GM12878 (cell line): ENCODE data around the gene EI24. TPM values are rescaled to one million over a fixed set of nuclear protein-coding genes. Genes with fewer than 3 reads are reported as not detected.
A peak's percentile ranks its signal among the peaks of the same experiment; 100 is the strongest.

Experiments used
- ATAC-seq: fragments of 200-7000 bp; cut with Tn5 transposase; 3 replicates; pipeline ENCODE4 v1.9.1; 2020; ENCODE audit warnings: mild to moderate bottlenecking, moderate library complexity
- BruUV-seq: library from RNA; stranded (reverse); fragments of 400-500 nt; replicated peaks from 2 replicates; lab custom pipeline; 2021; lab: Mats Ljungman, UMichigan
- CTCF ChIA-PET: fragments of 300-600 bp; sonication (Branson Sonifier 250); formaldehyde crosslinking; extraction: SDS; loops from one replicate; lab custom pipeline; 2021; ENCODE audit warnings: inconsistent platforms; lab: Yijun Ruan, JAX
- POLR2A ChIA-PET: fragments of 350-600 bp; formaldehyde crosslinking; extraction: SDS; loops from one replicate; lab custom pipeline; 2021; ENCODE audit warnings: inconsistent platforms; lab: Charles Lee
- RAD21 ChIA-PET: fragments of 300-600 bp; sonication (Branson Sonifier 250); formaldehyde crosslinking; loops from one replicate; lab custom pipeline; 2023; ENCODE audit warnings: antibody characterized with exemption; ENCODE audit not compliant: unreplicated experiment; lab: Charles Lee
- SMC1A ChIA-PET: fragments of 300-600 bp; sonication (Branson Sonifier 250); formaldehyde crosslinking; loops from one replicate; lab custom pipeline; 2023; ENCODE audit not compliant: unreplicated experiment, uncharacterized antibody; lab: Charles Lee
- DNase-seq: peaks from one replicate; pipeline ENCODE4 v3.0.0-alpha.2; 2011; ENCODE audit warnings: low read depth, low spot score
- FAIRE-seq: peaks from 3 replicates; lab custom pipeline; 2011; peaks lifted over from hg19 to GRCh38; lab: Jason Lieb, UNC
- H2AFZ ChIP-seq: 2 replicates; pipeline ENCODE4 v1.6.0; 2011; ENCODE audit warnings: low read depth, low read length, control low read depth; ENCODE audit not compliant: control insufficient read depth
- H3K27ac ChIP-seq: 2 replicates; pipeline ENCODE4 v1.5.1; 2011; ENCODE audit warnings: control low read depth; ENCODE audit not compliant: control insufficient read depth, insufficient read depth
- H3K27me3 ChIP-seq, 2 experiments: replicated peaks in 1 of 2; 2 replicates each; pipeline versions ENCODE4 v1.6.0 to v1.6.1; 2011; ENCODE audit warnings: low read length in 1 of 2; ENCODE audit not compliant: control insufficient read depth in 2 of 2, insufficient read depth in 2 of 2
- H3K36me3 ChIP-seq, 2 experiments: 2 replicates each; pipeline ENCODE4 v1.5.1; 2011; ENCODE audit warnings: low read length in 1 of 2; ENCODE audit not compliant: control insufficient read depth in 2 of 2, insufficient read depth in 2 of 2
- H3K4me1 ChIP-seq: 2 replicates; pipeline ENCODE4 v1.6.1; 2011; ENCODE audit warnings: mild to moderate bottlenecking, low read length, moderate library complexity, mixed read lengths; ENCODE audit not compliant: control insufficient read depth, insufficient read depth
- H3K4me2 ChIP-seq: 2 replicates; pipeline ENCODE4 v1.6.0; 2011; ENCODE audit warnings: control low read depth; ENCODE audit not compliant: control insufficient read depth, insufficient read depth
- H3K4me3 ChIP-seq: fragments of 200-600 bp; sonication (generic); 2 replicates; pipeline ENCODE4 v1.5.1; 2016
- H3K79me2 ChIP-seq: 2 replicates; pipeline ENCODE4 v1.6.0; 2011; ENCODE audit warnings: low read length; ENCODE audit not compliant: control insufficient read depth, insufficient read depth
- H3K9ac ChIP-seq: 2 replicates; pipeline ENCODE4 v1.8.0; 2011; ENCODE audit warnings: low read length, control low read depth, mixed read lengths; ENCODE audit not compliant: control insufficient read depth, insufficient read depth
- H3K9me3 ChIP-seq: replicated peaks from 3 replicates; pipeline ENCODE4 v1.5.1; 2011; ENCODE audit warnings: mild to moderate bottlenecking, low read length; ENCODE audit not compliant: control insufficient read depth, insufficient read depth
- H4K20me1 ChIP-seq: 2 replicates; pipeline ENCODE4 v1.6.0; 2011; ENCODE audit not compliant: control insufficient read depth, insufficient read depth
- CREM ChIP-seq: IDR thresholded peaks from 2 replicates; pipeline ENCODE4 v1.6.1; 2014; ENCODE audit warnings: antibody characterized with exemption, low read depth
- NFYB ChIP-seq: IDR thresholded peaks from 2 replicates; pipeline ENCODE4 v1.6.1; 2011; ENCODE audit warnings: low read depth, mild to moderate bottlenecking, low read length, improper control_type of control experiment, moderate library complexity; ENCODE audit not compliant: insufficient read depth
- RB1 ChIP-seq: fragments of 450-650 bp; formaldehyde crosslinking; IDR thresholded peaks from 2 replicates; pipeline ENCODE4 v1.6.1; 2017; ENCODE audit warnings: mild to moderate bottlenecking, borderline replicate concordance
- SPI1 ChIP-seq: IDR thresholded peaks from 2 replicates; pipeline ENCODE4 v1.6.1; 2011; ENCODE audit warnings: low read depth, mild to moderate bottlenecking, low read length, moderate library complexity, borderline replicate concordance; ENCODE audit not compliant: insufficient read depth
- ZNF384 ChIP-seq: IDR thresholded peaks from 2 replicates; pipeline ENCODE4 v1.6.1; 2012; ENCODE audit warnings: low read depth, mild to moderate bottlenecking, low read length, improper control_type of control experiment, borderline replicate concordance
- WGBS: methylation state at CpG from one replicate; pipeline ENCODE4 v1.1.6; 2016; ENCODE audit warnings: low lambda C conversion rate; ENCODE audit not compliant: insufficient replicate concordance, insufficient coverage; ENCODE audit errors: missing lambda C conversion rate; 5-methylcytosine and 5-hydroxymethylcytosine counted together
- in situ Hi-C: fragments of 300-500 bp; cut with MboI; formaldehyde crosslinking; loops from 9 replicates; pipeline ENCODE4 v1.14.3; 2018; ENCODE audit warnings: mixed read lengths
- intact Hi-C: fragments of 100-400 bp; cut with micrococcal nuclease; formaldehyde crosslinking; loops from one replicate; pipeline ENCODE4 v1.14.2; 2022; ENCODE audit not compliant: unreplicated experiment
- polyA plus RNA-seq, 11 experiments: library from polyadenylated mRNA; depleted of rRNA in 4 of 11; unstranded in 6 of 11; stranded (reverse) in 5 of 11; fragments of >200 nt; fragmentation: Nextera tagmentation in 4 of 11; fragmentation: Illumina TruSeq in 1 of 11; extraction: Ambion mirVana in 4 of 11; extraction: Trizol in 1 of 11; gene quantifications; 1 replicate in 1 of 11; 2 replicates in 10 of 11; pipeline versions ENCODE4 v1.2.1 to v1.2.3, GENCODE V29; 2011 to 2016; ENCODE audit warnings: inconsistent platforms in 2 of 11, missing spikeins in 2 of 11, low read depth in 1 of 11
- total RNA-seq, 4 experiments: library from RNA; depleted of rRNA in 3 of 4; stranded (reverse); fragments of >200 nt in 3 of 4; fragmentation: Illumina TruSeq in 1 of 4; extraction: Trizol in 1 of 4; gene quantifications; 2 replicates each; pipeline versions ENCODE4 v1.2.1 to v1.2.3, GENCODE V29; 2013 to 2021

Gene EI24
- total and polyA plus RNA-seq, 10 of the 15 experiments (the other 5 are each of a cell fraction or from before 2014, with no cell fraction given), result 20.3 to 127 (median 70.4) TPM

DNA sequence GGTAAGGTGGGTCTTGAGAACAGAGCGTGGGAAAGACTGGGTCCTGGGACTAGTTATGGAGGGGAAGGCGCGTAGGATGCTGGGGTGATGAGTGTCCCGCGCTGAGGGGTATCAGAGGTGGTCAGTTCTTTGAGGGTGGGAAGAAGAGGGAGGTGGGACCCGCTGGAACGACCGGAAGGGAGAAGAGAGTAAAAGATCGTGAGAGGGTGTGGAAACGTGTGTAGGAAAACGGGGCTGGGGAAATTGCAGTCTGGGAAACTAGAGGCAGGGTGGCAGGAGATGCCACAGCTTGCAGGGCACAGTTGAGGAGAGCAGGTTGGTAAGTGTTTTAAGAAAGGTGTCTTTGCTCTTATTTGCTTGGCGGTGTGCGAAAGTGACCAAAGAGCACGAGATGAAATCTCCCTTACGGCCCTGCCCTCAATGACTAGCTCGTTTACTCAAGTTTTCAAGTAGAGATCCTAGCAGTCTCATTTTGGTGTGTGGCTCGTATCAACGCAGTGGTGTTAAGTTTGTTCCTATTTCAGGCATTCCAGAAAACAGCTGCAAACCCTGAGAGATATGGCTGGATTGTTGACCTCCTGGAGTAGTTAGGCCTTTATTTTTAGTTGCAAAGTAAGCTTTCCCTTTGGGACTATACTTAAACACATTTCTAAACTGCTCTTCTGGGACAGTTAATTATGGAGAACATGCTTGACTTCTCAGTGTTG lies 24.0 kb downstream of the EI24 start:
- TSS peak; percentile 87 for BruUV-seq
- Histone ChIP-seq H4K20me1 (no peaks in the 10 kb centered on the region), H3K27me3 (no peaks in the 10 kb centered on the region), H2AFZ (peak overlapping the region; percentile 84), H3K4me1 (no peaks in the 10 kb centered on the region; the same call in 1 of the 2 replicates), H3K4me2 (peak overlapping the region; percentile 82), H3K36me3 (peaks cover 0 to 3% of the 10 kb centered on the region in 2 experiments; a peak in 2 of 4 replicates), H3K27ac (peak overlapping the region; percentile 82), H3K4me3 (peak overlapping the region; percentile 85), H3K9me3 (no peaks in the 10 kb centered on the region), H3K9ac (peak overlapping the region; percentile 92), H3K79me2 (peaks cover 56% of the 10 kb centered on the region)
- in situ Hi-C loops, result no loop called here
- under 1% methylated on average over 18 of the region's 18 CpGs for WGBS
- TF ChIP-seq NFYB, result 0 out of 2 replicates have a peak, but pooled peaks have one; percentile 16
- TF ChIP-seq RB1, result no peak
- intact Hi-C loops, result loop anchor here (2.0 to 5.0 kb wide), 4 partner anchors 32 to 294 kb away; partner anchors contain the start of genes CHEK1 and HYLS1
- ChIA-PET RAD21 (interaction anchor here (0.6 to 3.0 kb wide), 7 partner anchors 23 to 101 kb away, joined by 3 to 19 read pairs (median 5); partner anchors contain the start of genes CHEK1 and EI24), CTCF (interaction anchor here (0.8 to 5.3 kb wide), 6 partner anchors 24 to 170 kb away, joined by 3 to 33 read pairs (median 4); partner anchors contain the start of genes CHEK1 and EI24), POLR2A (interaction anchor here (0.5 to 6.0 kb wide), 11 partner anchors 11 to 678 kb away, joined by 3 to 90 read pairs (median 3); partner anchors contain the start of genes CHEK1, EI24, FEZ1 and HYLS1), SMC1A (interaction anchor here (0.9 to 2.2 kb wide), 11 partner anchors 10 to 170 kb away, joined by 3 to 15 read pairs (median 4); partner anchors contain the start of genes CHEK1 and EI24)
- ATAC-seq, result peak; percentile 8
- DNase-seq, result no peak
- no peak for FAIRE-seq

- Histone ChIP-seq H4K20me1 (no peaks in the 10 kb centered on the region), H2AFZ (no peak overlapping the region), H3K4me3 (peak overlapping the region; percentile 85), H3K79me2 (peaks cover 58% of the 10 kb centered on the region), H3K4me1 (no peaks in the 10 kb centered on the region; the same call in 1 of the 2 replicates), H3K27ac (no peak overlapping the region), H3K36me3 (peaks cover 0 to 6% of the 10 kb centered on the region in 2 experiments; a peak in 2 of 4 replicates), H3K9me3 (no peaks in the 10 kb centered on the region), H3K4me2 (peak overlapping the region; percentile 82), H3K27me3 (no peaks in the 10 kb centered on the region), H3K9ac (peak overlapping the region; percentile 2; the same call in 1 of the 2 replicates)
- ChIA-PET POLR2A (interaction anchor here (0.7 to 1.5 kb wide), 2 partner anchors 25 to 293 kb away, joined by 3 to 6 read pairs; partner anchors contain the start of genes EI24 and HYLS1), RAD21 (no interaction called here), CTCF (interaction anchor here (5.3 kb wide), 1 partner anchor 26 kb away, joined by 33 read pairs; the partner anchor contains the start of gene EI24), SMC1A (no interaction called here)
- FAIRE-seq (no peak), DNase-seq (no peak), ATAC-seq (no peak)
- 18% methylated on average over 3 of the region's 3 CpGs for WGBS
- in situ Hi-C loops (no loop called here), intact Hi-C loops (loop anchor here (5.0 kb wide), 2 partner anchors 103 to 292 kb away; partner anchors contain the start of gene HYLS1)
- TF ChIP-seq SPI1, result peak; percentile 57; the same call in 1 of the 2 replicates
- 0 out of 2 replicates have a peak, but pooled peaks have one; percentile 31 for TF ChIP-seq ZNF384
- TF ChIP-seq CREM, result no peak
- BruUV-seq, result no TSS peak
Measured at GRCh38 chr11:125594958-125595357, 25.7 kb downstream of the EI24 start.
